HG03159 (cell line): ENCODE data around the gene METTL14.
"Not testable (repeated sequence)": the region's sequence is repeated elsewhere in the genome, so short reads cannot be mapped to it uniquely, and the experiment has no call there.

ENCODE experiments used
- ATAC-seq: cut with Tn5 transposase; IDR thresholded peaks from one replicate; pipeline ENCODE4 v1.9.1; 2021; ENCODE audit warnings: mild to moderate bottlenecking, moderate library complexity; ENCODE audit not compliant: unreplicated experiment

The METTL14 gene

GRCh38 chr4:118684873-118685811 is at the start of gene METTL14:
TSS of gene METTL14 (plus strand) at chr4:118685392. CDS start at chr4:118685535, 143 bp downstream.
- ATAC-seq, result peak; percentile 99

DNA sequence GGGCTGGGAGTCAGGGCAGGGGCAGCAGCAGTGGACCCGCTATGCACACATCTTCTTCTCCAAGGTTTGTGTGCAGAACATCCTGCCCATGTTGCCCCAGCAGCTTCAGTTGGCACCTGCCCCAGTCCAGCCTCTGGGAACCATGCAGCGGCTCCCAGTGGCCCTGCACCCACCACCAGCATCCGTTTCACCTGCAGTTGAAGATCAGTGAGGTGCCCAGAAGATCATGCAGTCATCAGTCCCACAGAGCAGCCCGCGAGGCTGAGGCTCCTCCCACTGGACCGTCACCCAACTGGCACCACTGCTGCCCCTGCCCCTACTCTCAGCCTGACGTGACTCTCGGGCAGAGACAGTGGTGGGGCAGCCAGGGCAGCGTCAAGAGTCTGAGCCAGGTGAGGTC is 49.1 kb upstream of the METTL14 start:
- ATAC-seq, result not testable (repeated sequence)

DNA sequence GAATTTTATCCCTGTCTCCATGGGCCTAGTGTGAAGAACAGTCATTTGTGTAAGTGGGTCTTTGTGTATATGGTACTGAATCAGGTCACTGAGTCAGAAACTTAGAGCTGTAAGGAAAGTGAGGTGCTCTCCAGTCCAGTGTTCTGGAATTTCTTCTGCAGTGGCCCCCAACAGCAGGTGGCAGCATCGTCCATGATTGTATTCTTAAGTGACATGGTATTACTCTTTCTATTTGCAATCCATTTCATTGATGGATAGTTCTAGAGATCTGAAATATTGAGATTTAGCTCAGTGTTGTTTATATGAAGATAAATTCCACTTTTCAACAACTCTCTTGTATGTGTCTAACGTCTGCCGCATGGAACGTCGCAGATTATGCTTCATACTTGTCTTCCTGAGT is 20.5 kb upstream of the METTL14 start:
- ATAC-seq, result not testable (repeated sequence)

GRCh38 chr4:118669220-118669619 is 16.0 kb upstream of the METTL14 start:
- not testable (repeated sequence) for ATAC-seq

- ATAC-seq, result not testable (repeated sequence)
Measured at GRCh38 chr4:118670968-118671367, 14.2 kb upstream of the METTL14 start.

GRCh38 chr4:118676128-118676527 is 9.1 kb upstream of the METTL14 start:
- ATAC-seq, result no peak

- no peak for ATAC-seq
Measured at GRCh38 chr4:118680808-118681207, 4.4 kb upstream of the METTL14 start.

- no peak for ATAC-seq
Measured at GRCh38 chr4:118682928-118683327, 2.3 kb upstream of the METTL14 start.

DNA sequence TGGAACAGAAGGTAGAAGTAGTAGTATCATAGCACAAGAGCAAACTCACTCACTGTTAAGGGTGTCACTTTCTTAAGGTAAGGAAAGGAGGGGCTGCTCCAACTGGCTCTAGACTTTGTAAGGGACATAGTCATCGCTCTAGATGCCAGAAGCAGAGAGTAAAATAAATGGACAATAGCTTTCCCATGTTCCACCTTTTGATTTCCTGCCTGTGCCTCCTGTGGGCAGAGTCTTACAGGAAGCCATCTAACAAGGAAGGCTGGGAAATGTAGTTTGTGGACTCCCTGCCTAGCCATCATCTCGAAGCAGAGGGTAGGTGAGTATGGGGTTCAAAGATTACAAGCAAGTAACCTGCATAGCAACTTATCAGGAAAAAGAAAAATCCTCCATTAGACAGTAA is 1.7 kb upstream of the METTL14 start:
- no peak for ATAC-seq

- no peak for ATAC-seq
Measured at GRCh38 chr4:118703118-118703517, 17.9 kb downstream of the METTL14 start.

DNA sequence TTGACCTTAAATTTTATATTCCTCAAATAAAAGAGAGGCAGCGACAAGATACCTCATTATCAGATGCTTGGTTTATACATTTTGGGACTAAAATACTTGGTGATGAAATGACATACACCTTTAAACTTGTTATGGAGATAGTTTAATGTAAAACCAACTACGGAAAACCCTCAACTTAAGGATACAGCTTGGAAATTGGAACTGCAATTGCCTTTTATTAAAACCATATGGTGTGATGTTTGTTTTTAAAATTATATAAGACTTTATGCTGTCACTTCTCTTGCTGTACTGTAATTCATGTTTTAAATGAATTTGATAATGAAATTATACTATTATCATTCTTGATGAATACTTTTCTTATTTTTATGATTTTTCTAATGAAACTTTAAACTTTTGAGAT is 25.9 kb downstream of the METTL14 start:
- no peak for ATAC-seq

DNA sequence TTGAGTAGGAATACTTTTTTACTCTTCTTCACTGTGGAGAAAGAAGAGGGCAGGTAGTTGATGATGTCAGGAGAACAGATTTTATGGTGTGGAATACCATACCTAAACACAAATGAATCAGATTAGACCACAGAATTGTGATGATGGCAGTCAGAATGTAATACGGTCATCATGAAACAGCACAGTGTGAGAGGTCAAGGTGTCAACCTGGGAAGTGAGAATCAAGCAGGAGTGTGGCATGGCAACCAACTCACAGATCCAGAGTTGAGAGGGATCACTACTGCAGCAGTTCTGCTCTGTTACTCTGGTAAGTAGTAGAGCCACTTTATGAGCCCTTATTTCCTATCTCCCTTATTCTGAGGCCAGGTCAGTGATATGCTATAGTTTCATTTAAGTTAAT is 27.7 kb downstream of the METTL14 start:
- ATAC-seq, result peak; percentile 49

DNA sequence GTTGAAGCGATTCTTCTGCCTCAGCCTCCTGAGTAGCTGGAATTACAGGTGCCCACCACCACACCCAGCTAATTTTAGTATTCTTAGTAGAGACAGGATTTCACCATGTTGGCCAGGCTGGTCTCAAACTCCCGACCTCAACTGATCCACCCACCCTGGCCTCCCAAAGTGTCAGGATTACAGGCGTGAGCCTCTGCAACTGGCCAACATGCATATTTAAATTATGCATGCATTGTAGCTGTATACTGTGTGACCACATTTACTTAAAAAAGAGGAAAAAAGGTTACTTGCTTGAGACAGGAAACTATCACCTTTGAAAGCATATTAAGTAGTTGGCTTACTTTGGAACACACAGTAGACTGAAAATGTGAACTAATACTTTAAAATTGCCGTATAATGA is 29.5 kb downstream of the METTL14 start:
- ATAC-seq, result no peak

DNA sequence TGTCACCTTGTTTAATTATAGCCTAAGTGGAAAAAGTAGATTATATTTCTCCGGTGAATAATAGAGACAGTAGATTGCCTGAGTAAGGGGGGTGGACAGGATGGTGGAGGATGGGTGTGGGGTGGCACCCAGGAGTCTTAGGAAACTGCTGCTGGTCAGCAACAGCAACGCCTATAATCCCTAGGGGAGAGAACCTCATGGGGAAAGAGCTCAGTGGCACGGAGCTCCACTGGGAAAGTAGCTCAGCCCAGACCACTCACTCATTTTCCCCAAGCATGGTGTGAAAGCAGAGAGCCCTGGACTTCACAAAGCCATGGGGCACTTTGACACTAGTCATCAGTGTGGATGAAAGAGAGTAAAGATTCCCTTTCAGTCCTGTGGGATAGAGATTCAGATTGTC is 31.1 kb downstream of the METTL14 start:
- ATAC-seq, result no peak

DNA sequence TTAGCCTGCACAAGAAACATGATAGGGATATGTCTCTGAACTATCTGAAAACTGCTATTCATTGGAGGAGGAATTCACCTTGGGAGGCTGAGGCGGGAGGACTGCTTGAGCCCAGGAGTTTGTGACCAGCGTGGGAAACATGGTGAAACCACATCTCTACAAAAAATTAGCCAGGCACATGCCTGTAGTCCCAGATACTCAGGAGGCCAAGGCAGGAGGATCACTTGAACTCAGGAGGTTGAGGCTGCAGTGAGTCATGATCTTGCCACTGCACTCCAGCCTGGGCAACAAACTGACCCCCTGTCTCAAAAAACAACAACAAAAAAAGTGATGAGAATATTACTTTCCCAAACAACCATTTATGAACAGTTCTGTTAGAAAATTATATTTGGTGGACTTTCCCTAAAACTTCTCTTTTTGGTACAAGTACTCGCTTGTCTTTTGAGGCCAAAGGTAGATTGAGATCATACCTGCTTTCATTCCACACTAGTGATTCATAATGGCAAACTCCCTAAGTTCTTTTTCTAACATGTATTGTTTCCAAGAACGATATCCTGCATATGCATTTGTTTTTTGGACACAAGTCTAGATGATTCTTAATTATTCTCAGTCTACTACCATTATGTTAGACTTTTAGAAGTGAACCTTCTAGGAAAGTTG is 33.4 kb downstream of the METTL14 start:
- no peak for ATAC-seq

- ATAC-seq, result no peak
Measured at GRCh38 chr4:118721752-118722151, 36.6 kb downstream of the METTL14 start.

DNA sequence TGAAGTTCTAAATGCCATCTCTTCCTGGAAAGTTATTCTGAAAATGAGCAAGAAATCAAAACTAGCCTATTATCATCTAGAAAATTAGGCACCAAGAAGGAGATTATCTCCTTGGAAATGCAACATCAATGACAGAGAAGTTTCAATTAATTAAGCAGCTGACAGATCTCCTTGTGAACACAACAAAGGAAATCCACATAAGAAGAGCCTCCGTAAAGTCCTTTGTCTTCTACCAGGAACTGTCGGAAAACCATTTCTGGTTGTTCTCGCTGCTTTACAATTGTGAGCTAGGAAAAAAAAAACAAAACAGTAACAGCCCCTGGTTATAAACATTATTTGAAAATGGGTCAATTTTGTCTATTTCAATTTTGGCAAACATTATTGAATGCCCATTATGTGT is 38.2 kb downstream of the METTL14 start:
- no peak for ATAC-seq

DNA sequence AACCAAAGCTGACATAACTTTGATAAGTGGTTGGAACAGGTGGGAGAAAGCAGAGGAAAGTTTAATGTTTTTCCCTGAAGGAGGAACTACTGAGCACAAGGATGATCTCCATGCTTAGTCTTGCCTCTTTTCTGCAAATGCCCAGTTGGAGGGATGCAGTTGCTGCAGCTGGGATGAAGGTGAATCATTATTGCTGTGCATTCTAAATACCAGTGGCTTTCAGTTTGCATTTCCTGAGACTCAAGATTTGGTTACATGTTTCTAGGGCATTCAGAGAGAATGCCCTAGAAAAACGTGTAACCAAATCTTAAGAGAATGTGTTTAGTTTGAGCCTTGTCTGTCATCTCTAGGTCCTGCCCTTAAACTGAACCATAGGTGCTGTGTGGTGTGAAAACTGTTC is 42.2 kb downstream of the METTL14 start:
- no peak for ATAC-seq

DNA sequence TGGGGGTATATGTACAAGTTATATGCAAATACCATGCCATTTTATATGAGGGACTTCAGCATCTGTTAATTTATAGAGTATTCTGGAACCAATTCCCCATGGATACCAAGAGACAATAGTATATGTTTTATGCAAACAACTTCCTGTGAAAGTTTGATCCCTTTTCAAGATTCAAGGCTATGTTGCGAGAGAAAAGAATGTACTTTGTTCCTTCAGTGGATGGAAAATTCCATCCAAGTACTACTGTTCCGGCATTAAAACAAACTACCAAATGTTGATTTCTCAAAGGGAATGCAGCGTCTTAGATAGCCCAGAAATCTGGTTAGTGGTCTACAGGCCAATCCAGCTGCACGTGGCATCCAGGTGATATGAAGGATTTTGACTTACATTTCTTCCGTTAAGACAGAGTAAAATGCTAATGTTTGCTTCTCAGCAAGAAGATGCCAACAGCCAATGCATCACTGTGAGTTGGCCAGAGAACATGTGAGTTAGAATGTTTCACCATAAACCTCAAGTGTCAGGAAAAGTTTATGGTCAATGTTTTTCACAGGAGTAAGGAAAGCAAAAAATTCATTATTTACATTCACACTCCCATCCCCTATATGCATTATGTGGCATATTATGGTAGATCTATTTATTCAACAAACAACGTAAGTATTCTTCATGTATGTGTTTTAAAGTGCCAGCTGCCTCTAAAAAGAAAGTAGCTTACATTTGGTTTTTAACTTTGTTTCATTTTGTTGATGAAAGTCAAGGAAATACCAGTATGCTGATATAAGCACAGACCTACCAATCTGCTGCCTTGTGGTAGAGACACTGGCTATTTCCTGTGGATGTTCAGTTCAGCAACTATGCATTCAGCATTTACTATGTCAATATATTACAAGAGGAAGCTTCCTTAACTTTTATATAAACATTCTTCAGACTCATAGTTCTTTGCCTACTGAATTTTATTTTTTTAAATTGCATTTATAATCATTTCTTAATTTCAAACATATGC is 44.4 kb downstream of the METTL14 start:
- ATAC-seq, result no peak

GRCh38 chr4:118730683-118731082 is 45.5 kb downstream of the METTL14 start:
- no peak for ATAC-seq
